GM12878 (cell line): Measurements from ENCODE around the gene CEP295NL. TPM values are rescaled to one million over a fixed set of nuclear protein-coding genes. Genes with fewer than 3 reads are reported as not detected.

Experiments
- ATAC-seq: fragments of 200-7000 bp; cut with Tn5 transposase; 3 replicates; pipeline ENCODE4 v1.9.1; 2020; ENCODE audit warnings: mild to moderate bottlenecking, moderate library complexity
- BruUV-seq: library from RNA; stranded (reverse); fragments of 400-500 nt; replicated peaks from 2 replicates; lab custom pipeline; 2021; lab: Mats Ljungman, UMichigan
- CTCF ChIA-PET: fragments of 300-600 bp; sonication (Branson Sonifier 250); formaldehyde crosslinking; extraction: SDS; loops from one replicate; lab custom pipeline; 2021; ENCODE audit warnings: inconsistent platforms; lab: Yijun Ruan, JAX
- POLR2A ChIA-PET: fragments of 350-600 bp; formaldehyde crosslinking; extraction: SDS; loops from one replicate; lab custom pipeline; 2021; ENCODE audit warnings: inconsistent platforms; lab: Charles Lee
- RAD21 ChIA-PET: fragments of 300-600 bp; sonication (Branson Sonifier 250); formaldehyde crosslinking; loops from one replicate; lab custom pipeline; 2023; ENCODE audit warnings: antibody characterized with exemption; ENCODE audit not compliant: unreplicated experiment; lab: Charles Lee
- SMC1A ChIA-PET: fragments of 300-600 bp; sonication (Branson Sonifier 250); formaldehyde crosslinking; loops from one replicate; lab custom pipeline; 2023; ENCODE audit not compliant: unreplicated experiment, uncharacterized antibody; lab: Charles Lee
- DNase-seq: peaks from one replicate; pipeline ENCODE4 v3.0.0-alpha.2; 2011; ENCODE audit warnings: low read depth, low spot score
- FAIRE-seq: peaks from 3 replicates; lab custom pipeline; 2011; peaks lifted over from hg19 to GRCh38; lab: Jason Lieb, UNC
- H2AFZ ChIP-seq: 2 replicates; pipeline ENCODE4 v1.6.0; 2011; ENCODE audit warnings: low read depth, low read length, control low read depth; ENCODE audit not compliant: control insufficient read depth
- H3K27ac ChIP-seq: 2 replicates; pipeline ENCODE4 v1.5.1; 2011; ENCODE audit warnings: control low read depth; ENCODE audit not compliant: control insufficient read depth, insufficient read depth
- H3K27me3 ChIP-seq, 2 experiments: replicated peaks in 1 of 2; 2 replicates each; pipeline versions ENCODE4 v1.6.0 to v1.6.1; 2011; ENCODE audit warnings: low read length in 1 of 2; ENCODE audit not compliant: control insufficient read depth in 2 of 2, insufficient read depth in 2 of 2
- H3K36me3 ChIP-seq, 2 experiments: 2 replicates each; pipeline ENCODE4 v1.5.1; 2011; ENCODE audit warnings: low read length in 1 of 2; ENCODE audit not compliant: control insufficient read depth in 2 of 2, insufficient read depth in 2 of 2
- H3K4me1 ChIP-seq: 2 replicates; pipeline ENCODE4 v1.6.1; 2011; ENCODE audit warnings: mild to moderate bottlenecking, low read length, moderate library complexity, mixed read lengths; ENCODE audit not compliant: control insufficient read depth, insufficient read depth
- H3K4me2 ChIP-seq: 2 replicates; pipeline ENCODE4 v1.6.0; 2011; ENCODE audit warnings: control low read depth; ENCODE audit not compliant: control insufficient read depth, insufficient read depth
- H3K4me3 ChIP-seq: fragments of 200-600 bp; sonication (generic); 2 replicates; pipeline ENCODE4 v1.5.1; 2016
- H3K79me2 ChIP-seq: 2 replicates; pipeline ENCODE4 v1.6.0; 2011; ENCODE audit warnings: low read length; ENCODE audit not compliant: control insufficient read depth, insufficient read depth
- H3K9ac ChIP-seq: 2 replicates; pipeline ENCODE4 v1.8.0; 2011; ENCODE audit warnings: low read length, control low read depth, mixed read lengths; ENCODE audit not compliant: control insufficient read depth, insufficient read depth
- H3K9me3 ChIP-seq: replicated peaks from 3 replicates; pipeline ENCODE4 v1.5.1; 2011; ENCODE audit warnings: mild to moderate bottlenecking, low read length; ENCODE audit not compliant: control insufficient read depth, insufficient read depth
- H4K20me1 ChIP-seq: 2 replicates; pipeline ENCODE4 v1.6.0; 2011; ENCODE audit not compliant: control insufficient read depth, insufficient read depth
- ELK1 ChIP-seq: IDR thresholded peaks from 2 replicates; pipeline ENCODE4 v1.6.1; 2012; ENCODE audit warnings: low read depth, low read length, improper control_type of control experiment
- HCFC1 ChIP-seq: fragments of 150-350 bp; IDR thresholded peaks from 2 replicates; pipeline ENCODE4 v1.6.1; 2014; ENCODE audit warnings: low read length
- JUND ChIP-seq: IDR thresholded peaks from 2 replicates; pipeline ENCODE4 v1.6.1; 2012; ENCODE audit warnings: low read depth, mild to moderate bottlenecking, low read length, improper control_type of control experiment, moderate library complexity
- PAX8 ChIP-seq: fragments of 450-650 bp; IDR thresholded peaks from 2 replicates; pipeline ENCODE4 v1.6.1; 2017; ENCODE audit warnings: mild to moderate bottlenecking, moderate library complexity
- RAD51 ChIP-seq: fragments of 450-650 bp; IDR thresholded peaks from 2 replicates; pipeline ENCODE4 v1.6.1; 2016; ENCODE audit warnings: moderate library complexity, mild to moderate bottlenecking, inconsistent platforms
- SKIL ChIP-seq: fragments of 450-650 bp; IDR thresholded peaks from 2 replicates; pipeline ENCODE4 v1.6.1; 2017; ENCODE audit warnings: mild to moderate bottlenecking, low read depth, inconsistent platforms; ENCODE audit not compliant: poor library complexity, severe bottlenecking
- ZNF622 ChIP-seq: fragments of 450-650 bp; IDR thresholded peaks from 2 replicates; pipeline ENCODE4 v1.6.1; 2017; ENCODE audit warnings: mild to moderate bottlenecking, inconsistent platforms
- ZZZ3 ChIP-seq: IDR thresholded peaks from 2 replicates; pipeline ENCODE4 v1.6.1; 2011; ENCODE audit warnings: low read depth; ENCODE audit not compliant: control insufficient read depth, insufficient read length
- WGBS: methylation state at CpG from one replicate; pipeline ENCODE4 v1.1.6; 2016; ENCODE audit warnings: low lambda C conversion rate; ENCODE audit not compliant: insufficient replicate concordance, insufficient coverage; ENCODE audit errors: missing lambda C conversion rate; 5-methylcytosine and 5-hydroxymethylcytosine counted together
- in situ Hi-C: fragments of 300-500 bp; cut with MboI; formaldehyde crosslinking; loops from 9 replicates; pipeline ENCODE4 v1.14.3; 2018; ENCODE audit warnings: mixed read lengths
- intact Hi-C: fragments of 100-400 bp; cut with micrococcal nuclease; formaldehyde crosslinking; loops from one replicate; pipeline ENCODE4 v1.14.2; 2022; ENCODE audit not compliant: unreplicated experiment
- polyA plus RNA-seq, 11 experiments: library from polyadenylated mRNA; depleted of rRNA in 4 of 11; unstranded in 6 of 11; stranded (reverse) in 5 of 11; fragments of >200 nt; fragmentation: Nextera tagmentation in 4 of 11; fragmentation: Illumina TruSeq in 1 of 11; extraction: Ambion mirVana in 4 of 11; extraction: Trizol in 1 of 11; gene quantifications; 1 replicate in 1 of 11; 2 replicates in 10 of 11; pipeline versions ENCODE4 v1.2.1 to v1.2.3, GENCODE V29; 2011 to 2016; ENCODE audit warnings: inconsistent platforms in 2 of 11, missing spikeins in 2 of 11, low read depth in 1 of 11
- total RNA-seq, 4 experiments: library from RNA; depleted of rRNA in 3 of 4; stranded (reverse); fragments of >200 nt in 3 of 4; fragmentation: Illumina TruSeq in 1 of 4; extraction: Trizol in 1 of 4; gene quantifications; 2 replicates each; pipeline versions ENCODE4 v1.2.1 to v1.2.3, GENCODE V29; 2013 to 2021
- TF ChIP-seq, protein P1 (sequence below): fragments of 450-650 bp; IDR thresholded peaks from 2 replicates; pipeline ENCODE4 v1.6.1; 2016; ENCODE audit warnings: mild to moderate bottlenecking
- TF ChIP-seq, protein P2 (sequence below): fragments of 450-650 bp; IDR thresholded peaks from 2 replicates; pipeline ENCODE4 v1.6.1; 2017; ENCODE audit warnings: mild to moderate bottlenecking, moderate library complexity

Gene CEP295NL
- total and polyA plus RNA-seq, 10 of the 15 experiments (the other 5 are each of a cell fraction or from before 2014, with no cell fraction given) = not detected

- Histone ChIP-seq H3K36me3 (no peaks in the 10 kb centered on the region), H2AFZ (no peak overlapping the region), H4K20me1 (no peaks in the 10 kb centered on the region), H3K79me2 (no peaks in the 10 kb centered on the region), H3K9me3 (no peaks in the 10 kb centered on the region), H3K9ac (no peak overlapping the region), H3K4me3 (no peak overlapping the region), H3K27ac (no peak overlapping the region), H3K4me1 (peaks cover 27% of the 10 kb centered on the region), H3K27me3 (no peaks in the 10 kb centered on the region; a peak in 1 of 4 replicates), H3K4me2 (no peak overlapping the region)
- FAIRE-seq = no peak
- intact Hi-C loops (no loop called here), in situ Hi-C loops (no loop called here)
- no peak for DNase-seq
- ChIA-PET SMC1A (no interaction called here), CTCF (no interaction called here), POLR2A (no interaction called here), RAD21 (no interaction called here)
- 46% methylated on average over 24 of the region's 24 CpGs for WGBS
- ATAC-seq = no peak
- BruUV-seq = no TSS peak
- TF ChIP-seq SKIL (no peak), ZZZ3 (no peak), PAX8 (no peak), ZNF622 (no peak), HCFC1 (no peak), RAD51 (no peak), JUND (no peak), ELK1 (no peak)
- TF ChIP-seq, protein P1, sequence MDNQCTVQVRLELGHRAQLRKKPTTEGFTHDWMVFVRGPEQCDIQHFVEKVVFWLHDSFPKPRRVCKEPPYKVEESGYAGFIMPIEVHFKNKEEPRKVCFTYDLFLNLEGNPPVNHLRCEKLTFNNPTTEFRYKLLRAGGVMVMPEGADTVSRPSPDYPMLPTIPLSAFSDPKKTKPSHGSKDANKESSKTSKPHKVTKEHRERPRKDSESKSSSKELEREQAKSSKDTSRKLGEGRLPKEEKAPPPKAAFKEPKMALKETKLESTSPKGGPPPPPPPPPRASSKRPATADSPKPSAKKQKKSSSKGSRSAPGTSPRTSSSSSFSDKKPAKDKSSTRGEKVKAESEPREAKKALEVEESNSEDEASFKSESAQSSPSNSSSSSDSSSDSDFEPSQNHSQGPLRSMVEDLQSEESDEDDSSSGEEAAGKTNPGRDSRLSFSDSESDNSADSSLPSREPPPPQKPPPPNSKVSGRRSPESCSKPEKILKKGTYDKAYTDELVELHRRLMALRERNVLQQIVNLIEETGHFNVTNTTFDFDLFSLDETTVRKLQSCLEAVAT = no peak
- TF ChIP-seq, protein P2, sequence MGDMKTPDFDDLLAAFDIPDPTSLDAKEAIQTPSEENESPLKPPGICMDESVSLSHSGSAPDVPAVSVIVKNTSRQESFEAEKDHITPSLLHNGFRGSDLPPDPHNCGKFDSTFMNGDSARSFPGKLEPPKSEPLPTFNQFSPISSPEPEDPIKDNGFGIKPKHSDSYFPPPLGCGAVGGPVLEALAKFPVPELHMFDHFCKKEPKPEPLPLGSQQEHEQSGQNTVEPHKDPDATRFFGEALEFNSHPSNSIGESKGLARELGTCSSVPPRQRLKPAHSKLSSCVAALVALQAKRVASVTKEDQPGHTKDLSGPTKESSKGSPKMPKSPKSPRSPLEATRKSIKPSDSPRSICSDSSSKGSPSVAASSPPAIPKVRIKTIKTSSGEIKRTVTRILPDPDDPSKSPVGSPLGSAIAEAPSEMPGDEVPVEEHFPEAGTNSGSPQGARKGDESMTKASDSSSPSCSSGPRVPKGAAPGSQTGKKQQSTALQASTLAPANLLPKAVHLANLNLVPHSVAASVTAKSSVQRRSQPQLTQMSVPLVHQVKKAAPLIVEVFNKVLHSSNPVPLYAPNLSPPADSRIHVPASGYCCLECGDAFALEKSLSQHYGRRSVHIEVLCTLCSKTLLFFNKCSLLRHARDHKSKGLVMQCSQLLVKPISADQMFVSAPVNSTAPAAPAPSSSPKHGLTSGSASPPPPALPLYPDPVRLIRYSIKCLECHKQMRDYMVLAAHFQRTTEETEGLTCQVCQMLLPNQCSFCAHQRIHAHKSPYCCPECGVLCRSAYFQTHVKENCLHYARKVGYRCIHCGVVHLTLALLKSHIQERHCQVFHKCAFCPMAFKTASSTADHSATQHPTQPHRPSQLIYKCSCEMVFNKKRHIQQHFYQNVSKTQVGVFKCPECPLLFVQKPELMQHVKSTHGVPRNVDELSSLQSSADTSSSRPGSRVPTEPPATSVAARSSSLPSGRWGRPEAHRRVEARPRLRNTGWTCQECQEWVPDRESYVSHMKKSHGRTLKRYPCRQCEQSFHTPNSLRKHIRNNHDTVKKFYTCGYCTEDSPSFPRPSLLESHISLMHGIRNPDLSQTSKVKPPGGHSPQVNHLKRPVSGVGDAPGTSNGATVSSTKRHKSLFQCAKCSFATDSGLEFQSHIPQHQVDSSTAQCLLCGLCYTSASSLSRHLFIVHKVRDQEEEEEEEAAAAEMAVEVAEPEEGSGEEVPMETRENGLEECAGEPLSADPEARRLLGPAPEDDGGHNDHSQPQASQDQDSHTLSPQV = no peak
Measured at GRCh38 chr17:78884876-78885667, 17.9 kb downstream of the CEP295NL start.
